Effector CD4-positive, alpha-beta T cell (primary cell): ENCODE measurements around the gene RPL10.

Experiments
- DNase-seq: peaks from one replicate; pipeline ENCODE4 v3.0.0-alpha.2; 2020
- total RNA-seq: gene quantifications from one replicate; lab custom pipeline; 2026; lab: John Stamatoyannopoulos, UW

The RPL10 gene
- 1,517 reads per million, percentile 100 among the genes with 10 or more reads in this experiment for total RNA-seq

GRCh38 chrX:154397888-154398667 lies at the start of gene RPL10:
RPL10 (plus strand) TSS chrX:154398377; CDS start chrX:154398520, 143 bp downstream.
- DNase-seq: peak; percentile 79

- DNase-seq: no peak
Measured at GRCh38 chrX:154348646-154349358, 49.4 kb upstream of the RPL10 start.

GRCh38 chrX:154349359-154349935 lies 48.7 kb upstream of the RPL10 start:
- no peak for DNase-seq

- no peak for DNase-seq
Measured at GRCh38 chrX:154349979-154350378, 48.2 kb upstream of the RPL10 start.

GRCh38 chrX:154350429-154351182 lies 47.6 kb upstream of the RPL10 start:
- DNase-seq: no peak

- DNase-seq: no peak
Measured at GRCh38 chrX:154351183-154352011, 46.8 kb upstream of the RPL10 start.

- no peak for DNase-seq
Measured at GRCh38 chrX:154352012-154352401, 46.2 kb upstream of the RPL10 start.

- DNase-seq: no peak
Measured at GRCh38 chrX:154352466-154352865, 45.7 kb upstream of the RPL10 start.

- DNase-seq: no peak
Measured at GRCh38 chrX:154353172-154353843, 44.9 kb upstream of the RPL10 start.

- DNase-seq: peak; percentile 1
Measured at GRCh38 chrX:154354013-154354412, 44.2 kb upstream of the RPL10 start.

GRCh38 chrX:154354516-154354915 lies 43.7 kb upstream of the RPL10 start:
- no peak for DNase-seq

GRCh38 chrX:154355094-154355775 lies 42.9 kb upstream of the RPL10 start:
- peak; percentile 1 for DNase-seq

- no peak for DNase-seq
Measured at GRCh38 chrX:154355776-154356140, 42.4 kb upstream of the RPL10 start.

- no peak for DNase-seq
Measured at GRCh38 chrX:154356596-154356995, 41.6 kb upstream of the RPL10 start.

- no peak for DNase-seq
Measured at GRCh38 chrX:154357205-154357604, 41.0 kb upstream of the RPL10 start.

GRCh38 chrX:154358011-154358410 lies 40.2 kb upstream of the RPL10 start:
- no peak for DNase-seq

- DNase-seq: no peak
Measured at GRCh38 chrX:154358829-154359228, 39.3 kb upstream of the RPL10 start.

GRCh38 chrX:154359362-154360154 lies 38.6 kb upstream of the RPL10 start:
- no peak for DNase-seq

- no peak for DNase-seq
Measured at GRCh38 chrX:154360155-154360713, 37.9 kb upstream of the RPL10 start.
